Neural cell (in vitro differentiated cells): ENCODE results near the gene FOXRED1. TPM values are rescaled to one million over a fixed set of nuclear protein-coding genes. Genes with fewer than 3 reads are reported as not detected.

Experiments used
- H2AFZ ChIP-seq: fragments of 200-600, 300-800 bp; sonication (generic), shearing (Covaris generic); 2 replicates; pipeline ENCODE4 v1.6.0; 2014; ENCODE audit warnings: low read depth, mild to moderate bottlenecking, antibody characterized with exemption, low read length, moderate library complexity
- H3F3A ChIP-seq: fragments of 200-600 bp; shearing (Covaris generic); 2 replicates; pipeline ENCODE4 v1.6.1; 2016; ENCODE audit warnings: mild to moderate bottlenecking, moderate library complexity, mixed read lengths, antibody characterized with exemption, low read length; ENCODE audit not compliant: insufficient read depth, poor library complexity, severe bottlenecking
- H3K27ac ChIP-seq: fragments of 200-600, 300-800 bp; sonication (generic), shearing (Covaris generic); 2 replicates; pipeline ENCODE4 v1.5.1; 2014; ENCODE audit warnings: mild to moderate bottlenecking, low read length, moderate library complexity
- H3K27me3 ChIP-seq: fragments of 300-800, 200-600 bp; sonication (generic), shearing (Covaris generic); 2 replicates; pipeline ENCODE4 v1.6.0; 2014; ENCODE audit warnings: mild to moderate bottlenecking, low read depth, low read length, moderate library complexity; ENCODE audit not compliant: insufficient read depth
- H3K36me3 ChIP-seq: fragments of 300-800, 200-600 bp; sonication (generic), shearing (Covaris generic); 2 replicates; pipeline ENCODE4 v1.5.1; 2014; ENCODE audit warnings: mild to moderate bottlenecking, antibody characterized with exemption, low read length, moderate library complexity; ENCODE audit not compliant: insufficient read depth
- H3K4me2 ChIP-seq: fragments of 300-800, 200-600 bp; sonication (generic), shearing (Covaris generic); 2 replicates; pipeline ENCODE4 v1.6.0; 2014; ENCODE audit warnings: mild to moderate bottlenecking, low read length
- H3K4me3 ChIP-seq: fragments of 300-800, 200-600 bp; sonication (generic), shearing (Covaris generic); 2 replicates; pipeline ENCODE4 v1.5.1; 2014; ENCODE audit warnings: mild to moderate bottlenecking, low read length, moderate library complexity
- H3K79me2 ChIP-seq: fragments of 200-600 bp; shearing (Covaris generic); replicated peaks from 2 replicates; pipeline ENCODE4 v1.6.0; 2014; ENCODE audit warnings: mild to moderate bottlenecking, low read length, moderate library complexity; ENCODE audit not compliant: insufficient read depth
- H3K9ac ChIP-seq: fragments of 300-800, 200-600 bp; sonication (generic), shearing (Covaris generic); 2 replicates; pipeline ENCODE4 v1.6.1; 2016; ENCODE audit warnings: mild to moderate bottlenecking, low read length, mixed read lengths
- H3K9me2 ChIP-seq: fragments of 200-600 bp; shearing (Covaris generic); 2 replicates; pipeline ENCODE4 v1.6.1; 2016; ENCODE audit warnings: mild to moderate bottlenecking, low read length, mixed read lengths; ENCODE audit not compliant: insufficient read depth
- H3K9me3 ChIP-seq: fragments of 200-600, 300-800 bp; sonication (generic), shearing (Covaris generic); 2 replicates; pipeline ENCODE4 v1.6.1; 2016; ENCODE audit warnings: mild to moderate bottlenecking, mixed run types, low read length, moderate library complexity, mixed read lengths
- H4K20me1 ChIP-seq: fragments of 200-600 bp; shearing (Covaris generic); 2 replicates; pipeline ENCODE4 v1.6.1; 2016; ENCODE audit warnings: mild to moderate bottlenecking, mixed run types; ENCODE audit not compliant: insufficient read depth
- CTCF ChIP-seq: fragments of 450-650 bp; IDR thresholded peaks from 2 replicates; pipeline ENCODE4 v1.5.1; 2014; ENCODE audit warnings: antibody characterized with exemption, mild to moderate bottlenecking, moderate library complexity; ENCODE audit not compliant: poor library complexity, severe bottlenecking
- EP300 ChIP-seq: fragments of 450-650 bp; conservative IDR thresholded peaks from 2 replicates; pipeline ENCODE4 v1.6.1; 2014; ENCODE audit warnings: antibody characterized with exemption, mild to moderate bottlenecking, moderate library complexity; ENCODE audit not compliant: poor library complexity, severe bottlenecking
- EZH2 ChIP-seq: fragments of 200-600, 300-800 bp; shearing (Covaris generic), sonication (generic); IDR thresholded peaks from 2 replicates; pipeline ENCODE4 v1.6.1; 2014; ENCODE audit warnings: antibody characterized with exemption, low read length, borderline replicate concordance, mild to moderate bottlenecking; ENCODE audit not compliant: insufficient read depth, poor library complexity, severe bottlenecking
- MXI1 ChIP-seq: fragments of 450-650 bp; conservative IDR thresholded peaks from 2 replicates; pipeline ENCODE4 v1.6.1; 2014; ENCODE audit warnings: antibody characterized with exemption, mild to moderate bottlenecking; ENCODE audit not compliant: poor library complexity, severe bottlenecking
- POLR2AphosphoS5 ChIP-seq: IDR thresholded peaks from 2 replicates; pipeline ENCODE4 v1.6.1; 2012
- RAD21 ChIP-seq: fragments of 450-650 bp; conservative IDR thresholded peaks from 2 replicates; pipeline ENCODE4 v1.6.1; 2014; ENCODE audit warnings: antibody characterized with exemption, mild to moderate bottlenecking, moderate library complexity
- REST ChIP-seq: IDR thresholded peaks from 2 replicates; pipeline ENCODE4 v1.6.1; 2012; ENCODE audit warnings: borderline replicate concordance
- SMC3 ChIP-seq: fragments of 450-650 bp; conservative IDR thresholded peaks from 2 replicates; pipeline ENCODE4 v1.6.1; 2014; ENCODE audit warnings: antibody characterized with exemption, mild to moderate bottlenecking, moderate library complexity; ENCODE audit not compliant: poor library complexity
- TAF1 ChIP-seq: IDR thresholded peaks from 2 replicates; pipeline ENCODE4 v1.6.1; 2012; ENCODE audit warnings: low read depth
- polyA plus RNA-seq: library from polyadenylated mRNA; depleted of rRNA; stranded (reverse); fragments of >200 nt; gene quantifications from 2 replicates; pipeline ENCODE4 v1.2.3, GENCODE V29; 2014

Gene FOXRED1
- polyA plus RNA-seq, 1 donor from 2014 or later = 77.3 TPM

- Histone ChIP-seq H3K9ac (no peak overlapping the region), H3K4me2 (no peak overlapping the region), H2AFZ (no peak overlapping the region), H3K27ac (no peak overlapping the region), H3K27me3 (no peaks in the 10 kb centered on the region), H3K36me3 (no peaks in the 10 kb centered on the region), H3K9me3 (no peaks in the 10 kb centered on the region), H3K9me2 (no peaks in the 10 kb centered on the region), H4K20me1 (no peaks in the 10 kb centered on the region), H3F3A (no peaks in the 10 kb centered on the region), H3K79me2 (peaks cover 3% of the 10 kb centered on the region), H3K4me3 (no peak overlapping the region)
- TF ChIP-seq POLR2AphosphoS5 (no peak), SMC3 (no peak), TAF1 (no peak), EZH2 (no peak), EP300 (no peak), REST (no peak), MXI1 (no peak), RAD21 (no peak), CTCF (no peak)
These were observed 42.4 kb upstream of the FOXRED1 start for GRCh38 chr11:126226334-126227084.

GRCh38 chr11:126229858-126230540 is 39.0 kb upstream of the FOXRED1 start:
- H3K27ac ChIP-seq = no peak overlapping the region
- TF ChIP-seq SMC3 = no peak
- TF ChIP-seq RAD21 = no peak
- no peak for TF ChIP-seq MXI1
- no peak for TF ChIP-seq REST
- TF ChIP-seq EZH2 = no peak
- TF ChIP-seq TAF1 = no peak
- TF ChIP-seq CTCF = no peak
- TF ChIP-seq POLR2AphosphoS5 = no peak
- no peak for TF ChIP-seq EP300
- H3K4me2 ChIP-seq = no peak overlapping the region
- H4K20me1 ChIP-seq = no peaks in the 10 kb centered on the region
- H3K79me2 ChIP-seq = no peaks in the 10 kb centered on the region
- H3K4me3 ChIP-seq = no peak overlapping the region
- H3F3A ChIP-seq = no peaks in the 10 kb centered on the region
- no peaks in the 10 kb centered on the region for H3K9me3 ChIP-seq
- H3K27me3 ChIP-seq = no peaks in the 10 kb centered on the region
- no peak overlapping the region for H3K9ac ChIP-seq
- no peak overlapping the region for H2AFZ ChIP-seq
- no peaks in the 10 kb centered on the region for H3K9me2 ChIP-seq
- H3K36me3 ChIP-seq = no peaks in the 10 kb centered on the region
